Esophagus squamous epithelium (tissue), 4 donors: ENCODE data around the gene CCN5.

Experiments
- CTCF ChIP-seq, 6 experiments: fragments of 450-650 bp in 4 of 6; fragments of 200-600 bp in 2 of 6; sonication (generic) in 2 of 6; IDR thresholded peaks; one replicate each; pipeline ENCODE4 v1.5.1; 2016 to 2019; ENCODE audit warnings: antibody characterized with exemption in 6 of 6, mild to moderate bottlenecking in 4 of 6, moderate library complexity in 4 of 6
- POLR2A ChIP-seq, 4 donors: fragments of 450-650 bp; IDR thresholded peaks; one replicate each; pipeline ENCODE4 v1.6.1; 2017; ENCODE audit warnings: antibody characterized with exemption in 4 of 4, mild to moderate bottlenecking in 4 of 4, moderate library complexity in 3 of 4

- no peak for TF ChIP-seq CTCF (IDR thresholded peaks at IDR 0.05)
- TF ChIP-seq POLR2A (IDR thresholded peaks at IDR 0.05), result no peak
Observed at GRCh38 chr20:44702776-44703175, 12.4 kb upstream of the CCN5 start.
